Hepatocyte (in vitro differentiated cells): ENCODE measurements around the gene TEX35. TPM values are rescaled to one million over a fixed set of nuclear protein-coding genes. Genes with fewer than 3 reads are reported as not detected.

Source experiments
- DNase-seq: peaks from one replicate; pipeline ENCODE4 v3.0.0-alpha.2; 2016; ENCODE audit warnings: low spot score
- H2AFZ ChIP-seq: fragments of 200-600 bp; sonication (generic); 2 replicates; pipeline ENCODE4 v1.6.0; 2016; ENCODE audit warnings: antibody characterized with exemption, mild to moderate bottlenecking
- H3K27ac ChIP-seq: fragments of 200-600 bp; sonication (generic); 2 replicates; pipeline ENCODE4 v1.5.1; 2016; ENCODE audit warnings: mild to moderate bottlenecking
- H3K27me3 ChIP-seq: fragments of 200-600 bp; sonication (generic); 2 replicates; pipeline ENCODE4 v1.6.1; 2016
- H3K36me3 ChIP-seq: fragments of 200-600 bp; sonication (generic); replicated peaks from 2 replicates; pipeline ENCODE4 v1.5.1; 2016; ENCODE audit warnings: low read depth; ENCODE audit not compliant: insufficient read depth
- H3K4me1 ChIP-seq: fragments of 200-600 bp; sonication (generic); 2 replicates; pipeline ENCODE4 v1.5.1; 2016; ENCODE audit warnings: mild to moderate bottlenecking, moderate library complexity; ENCODE audit not compliant: insufficient read depth
- H3K4me2 ChIP-seq: fragments of 200-600 bp; sonication (generic); 2 replicates; pipeline ENCODE4 v1.6.0; 2016
- H3K4me3 ChIP-seq: fragments of 200-600 bp; sonication (generic); 2 replicates; pipeline ENCODE4 v1.5.1; 2016; ENCODE audit warnings: mild to moderate bottlenecking
- H3K79me2 ChIP-seq: fragments of 200-600 bp; sonication (generic); 2 replicates; pipeline ENCODE4 v1.6.0; 2017; ENCODE audit warnings: mild to moderate bottlenecking
- H3K9me2 ChIP-seq: fragments of 200-600 bp; sonication (generic); replicated peaks from 2 replicates; pipeline ENCODE4 v1.6.0; 2017; ENCODE audit warnings: mild to moderate bottlenecking; ENCODE audit not compliant: insufficient read depth
- H3K9me3 ChIP-seq: fragments of 200-600 bp; sonication (generic); 2 replicates; pipeline ENCODE4 v1.5.1; 2016; ENCODE audit warnings: low read depth, mild to moderate bottlenecking
- H4K20me1 ChIP-seq: fragments of 200-600 bp; sonication (generic); 2 replicates; pipeline ENCODE4 v1.6.0; 2016; ENCODE audit warnings: mild to moderate bottlenecking; ENCODE audit not compliant: insufficient read depth, poor library complexity, severe bottlenecking
- CTCF ChIP-seq: fragments of 200-600 bp; sonication (generic); IDR thresholded peaks from 2 replicates; pipeline ENCODE4 v1.5.1; 2016; ENCODE audit warnings: antibody characterized with exemption, mild to moderate bottlenecking; ENCODE audit not compliant: poor library complexity
- EZH2 ChIP-seq: fragments of 200-600 bp; sonication (generic); IDR thresholded peaks from 2 replicates; pipeline ENCODE4 v1.6.1; 2016; ENCODE audit warnings: antibody characterized with exemption, mild to moderate bottlenecking, borderline replicate concordance
- EZH2phosphoT487 ChIP-seq: fragments of 200-600 bp; sonication (generic); IDR thresholded peaks from one replicate; pipeline ENCODE4 v1.6.1; 2018; ENCODE audit warnings: antibody characterized with exemption, mild to moderate bottlenecking, low read depth, moderate library complexity; ENCODE audit not compliant: unreplicated experiment, severe bottlenecking
- WGBS: methylation state at CpG from one replicate; pipeline ENCODE4 v1.1.6; 2016; ENCODE audit warnings: low lambda C conversion rate; ENCODE audit errors: missing lambda C conversion rate; 5-methylcytosine and 5-hydroxymethylcytosine counted together
- polyA plus RNA-seq: library from polyadenylated mRNA; unstranded; fragments of >200 nt; fragmentation: Nextera tagmentation; extraction: Ambion mirVana; gene quantifications from 2 replicates; pipeline ENCODE4 v1.2.1, GENCODE V29; 2016
- total RNA-seq: library from RNA; depleted of rRNA; stranded (reverse); fragments of >200 nt; gene quantifications from 2 replicates; pipeline ENCODE4 v1.2.3, GENCODE V29; 2014

Gene TEX35
- total and polyA plus RNA-seq, 2 experiments from 2014 or later, result not detected

- WGBS, result 93% methylated on average over 4 of the region's 4 CpGs
- H3K27me3 ChIP-seq, result no peaks in the 10 kb centered on the region
- no peaks in the 10 kb centered on the region for H3K36me3 ChIP-seq
- no peak overlapping the region for H2AFZ ChIP-seq
- DNase-seq, result no peak
- H3K4me1 ChIP-seq, result no peaks in the 10 kb centered on the region
- H3K4me3 ChIP-seq, result no peak overlapping the region
- no peaks in the 10 kb centered on the region for H3K9me2 ChIP-seq
- no peaks in the 10 kb centered on the region for H4K20me1 ChIP-seq
- H3K79me2 ChIP-seq, result no peaks in the 10 kb centered on the region
- TF ChIP-seq EZH2phosphoT487 (no peak), CTCF (no peak), EZH2 (no peak)
- H3K4me2 ChIP-seq, result no peak overlapping the region
- no peak overlapping the region for H3K27ac ChIP-seq
- H3K9me3 ChIP-seq, result no peaks in the 10 kb centered on the region
Observed at GRCh38 chr1:178488393-178488792, 24.5 kb upstream of the TEX35 start.

- Histone ChIP-seq H3K9me2 (no peaks in the 10 kb centered on the region), H3K36me3 (no peaks in the 10 kb centered on the region), H3K4me3 (no peak overlapping the region), H3K4me2 (no peak overlapping the region), H3K79me2 (no peaks in the 10 kb centered on the region), H3K4me1 (no peaks in the 10 kb centered on the region), H4K20me1 (no peaks in the 10 kb centered on the region), H3K9me3 (no peaks in the 10 kb centered on the region), H2AFZ (no peak overlapping the region), H3K27me3 (no peaks in the 10 kb centered on the region), H3K27ac (no peak overlapping the region)
- TF ChIP-seq EZH2phosphoT487, result no peak
- TF ChIP-seq CTCF, result no peak
- TF ChIP-seq EZH2, result no peak
- DNase-seq, result no peak
- WGBS, result 93% methylated on average over 4 of the region's 4 CpGs
Observed at GRCh38 chr1:178489399-178489798, 23.5 kb upstream of the TEX35 start.

- Histone ChIP-seq H4K20me1 (no peaks in the 10 kb centered on the region), H3K27ac (no peak overlapping the region), H3K27me3 (no peaks in the 10 kb centered on the region), H3K9me3 (no peaks in the 10 kb centered on the region), H2AFZ (no peak overlapping the region), H3K4me1 (no peaks in the 10 kb centered on the region), H3K4me2 (no peak overlapping the region), H3K9me2 (no peaks in the 10 kb centered on the region), H3K36me3 (no peaks in the 10 kb centered on the region), H3K79me2 (no peaks in the 10 kb centered on the region), H3K4me3 (no peak overlapping the region)
- DNase-seq, result no peak
- no peak for TF ChIP-seq EZH2
- no peak for TF ChIP-seq EZH2phosphoT487
- TF ChIP-seq CTCF, result no peak
- 93% methylated on average over 8 of the region's 8 CpGs for WGBS
Observed at GRCh38 chr1:178490136-178490535, 22.8 kb upstream of the TEX35 start.

GRCh38 chr1:178490967-178491366, 21.9 kb upstream of the TEX35 start:
- Histone ChIP-seq H3K27ac (no peak overlapping the region), H3K9me3 (no peaks in the 10 kb centered on the region), H4K20me1 (no peaks in the 10 kb centered on the region), H3K79me2 (no peaks in the 10 kb centered on the region), H3K9me2 (no peaks in the 10 kb centered on the region), H3K36me3 (no peaks in the 10 kb centered on the region), H3K4me3 (no peak overlapping the region), H3K4me2 (no peak overlapping the region), H3K27me3 (no peaks in the 10 kb centered on the region), H3K4me1 (no peaks in the 10 kb centered on the region), H2AFZ (no peak overlapping the region)
- 94% methylated on average over 9 of the region's 9 CpGs for WGBS
- no peak for DNase-seq
- TF ChIP-seq CTCF (no peak), EZH2 (no peak), EZH2phosphoT487 (no peak)
